HCEC 1CT (cell line): Measurements from ENCODE around the gene ANKMY1.

Experiments
- DNase-seq: peaks from one replicate; pipeline ENCODE4 v3.0.0-alpha.2; 2017

ANKMY1 gene

DNA sequence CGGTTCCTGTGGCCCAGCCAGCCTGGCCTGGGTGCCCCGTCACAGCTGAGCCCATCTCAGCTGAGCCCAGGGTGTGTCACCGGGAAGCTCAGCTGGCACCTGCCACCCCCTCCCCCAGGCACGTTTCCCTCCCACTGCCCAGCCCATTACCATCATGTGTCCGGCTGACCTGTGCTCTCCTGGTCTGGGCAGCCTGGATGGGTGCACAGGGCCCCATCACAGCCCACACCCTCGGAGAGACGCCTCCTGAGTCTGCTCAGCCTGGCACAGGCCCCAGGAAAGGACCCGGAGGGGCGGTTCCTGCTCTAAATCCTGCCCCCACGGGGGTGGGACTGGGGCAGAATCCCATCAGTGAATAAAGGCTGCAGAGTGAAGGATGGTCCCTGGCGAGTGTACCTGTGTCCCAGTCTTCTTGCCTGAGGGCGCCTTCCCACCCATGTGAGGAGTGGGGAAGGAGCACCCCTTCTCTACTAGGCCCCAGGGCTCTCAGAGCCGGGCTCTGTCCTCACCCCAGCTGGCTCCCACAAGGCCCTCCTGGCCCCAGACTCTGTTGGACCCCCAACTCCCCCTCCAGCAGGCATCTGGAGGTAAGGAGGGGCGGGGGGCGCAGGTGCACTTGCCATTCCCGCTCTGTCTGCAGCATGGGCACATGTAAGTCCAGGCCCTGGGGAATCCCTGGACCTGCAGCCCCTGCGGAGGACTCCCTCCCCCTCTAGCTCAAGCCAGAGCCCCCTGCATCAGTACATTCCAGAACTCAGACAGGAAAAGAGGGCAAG is 101.2 kb downstream of the ANKMY1 start:
- no peak for DNase-seq

DNA sequence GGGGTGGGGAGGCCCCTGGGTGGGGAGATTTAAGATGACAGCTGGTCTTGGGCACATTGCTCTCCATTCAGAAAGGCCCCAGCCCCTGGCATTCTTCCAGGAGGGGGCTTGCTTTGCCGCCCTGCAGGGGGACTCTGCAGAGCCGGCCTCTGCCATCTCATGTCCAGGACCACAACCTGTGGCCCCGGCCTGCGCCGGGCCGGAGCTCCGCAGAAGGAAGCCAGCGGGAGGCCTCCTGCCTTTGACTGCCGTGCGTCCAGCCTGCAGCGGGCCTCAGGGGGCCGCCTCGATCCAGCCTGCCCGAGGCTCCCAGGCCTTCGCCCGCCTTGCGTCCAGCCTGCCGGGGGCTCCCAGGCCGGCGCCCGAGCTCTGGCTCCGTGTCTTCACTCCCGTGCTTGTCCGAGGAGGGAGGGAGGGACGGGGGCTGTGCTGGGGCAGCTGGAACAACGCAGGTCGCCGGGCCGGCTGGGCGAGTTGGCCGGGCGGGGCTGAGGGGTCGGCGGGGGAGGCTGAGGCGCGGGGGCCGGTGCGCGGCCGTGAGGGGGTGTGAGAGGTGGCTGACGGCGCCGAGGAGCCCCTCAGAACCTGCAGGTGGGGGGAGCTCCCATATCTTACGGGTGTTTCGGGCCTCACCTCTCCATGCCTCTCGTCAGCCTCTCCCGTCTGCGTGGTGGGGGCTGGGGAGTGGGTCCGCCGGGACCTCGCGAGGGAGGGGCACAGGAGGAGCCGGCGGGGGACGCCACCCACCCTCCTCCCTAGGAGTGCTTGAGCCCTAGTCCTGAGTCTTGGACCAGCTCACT is 101.9 kb downstream of the ANKMY1 start:
- no peak for DNase-seq

DNA sequence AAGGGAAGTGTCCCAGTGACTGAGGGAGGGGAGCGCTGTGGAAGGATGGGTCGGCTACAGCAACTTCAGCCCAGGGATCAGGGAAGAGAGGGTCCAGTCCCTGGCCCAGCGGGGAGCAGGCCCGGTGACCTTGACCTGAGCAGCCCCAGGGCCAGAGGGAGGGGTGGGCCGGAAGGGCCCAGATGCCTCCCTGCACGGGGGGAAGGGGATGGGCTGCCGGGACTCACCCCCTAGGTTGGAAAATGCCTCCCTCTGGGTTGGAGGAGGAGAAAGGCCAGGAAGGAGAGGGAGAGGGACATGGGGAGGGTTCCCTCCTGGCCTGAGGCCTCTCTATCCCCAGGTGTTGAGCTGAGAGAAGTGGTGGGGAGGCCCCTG is 102.5 kb downstream of the ANKMY1 start:
- DNase-seq: no peak

DNA sequence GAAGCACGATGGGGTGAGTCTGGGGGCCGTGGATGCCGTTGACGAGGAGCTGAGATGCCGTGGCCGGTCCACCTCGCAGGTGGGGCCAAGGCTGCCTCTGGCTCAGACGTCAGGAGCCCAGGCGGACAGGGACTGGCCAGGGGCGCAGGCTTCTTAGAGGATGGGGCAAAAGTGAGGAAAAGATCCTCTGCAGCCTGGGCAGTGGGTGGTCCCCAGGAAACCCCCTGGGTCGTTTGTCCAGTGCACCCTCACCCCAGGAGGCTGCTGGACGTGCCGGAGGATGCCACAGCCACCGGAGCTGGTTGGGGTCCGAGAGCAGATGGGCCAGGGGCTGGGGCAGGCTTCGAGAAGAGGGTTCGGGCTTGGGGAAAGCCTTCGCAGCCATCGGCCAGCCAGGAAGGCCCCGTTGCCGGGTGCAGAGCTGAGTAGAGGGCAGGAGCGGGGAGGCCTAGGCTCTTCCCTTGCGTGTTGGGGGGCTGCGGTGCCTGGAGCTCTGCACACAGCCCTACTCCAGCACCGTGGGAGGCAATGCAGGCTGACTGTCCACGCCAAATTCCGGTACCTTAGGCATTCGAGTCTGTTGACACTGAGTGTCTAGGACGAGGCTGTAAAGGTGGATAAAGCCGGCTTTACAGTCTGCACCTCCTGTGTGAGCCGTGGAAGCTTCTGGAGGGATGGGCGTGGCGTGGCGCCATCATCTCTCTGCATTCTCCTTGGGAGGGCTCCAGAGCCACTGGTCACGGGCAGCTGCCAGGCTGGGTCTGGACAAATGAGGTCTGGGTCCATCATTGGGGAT is 103.5 kb downstream of the ANKMY1 start:
- no peak for DNase-seq

DNA sequence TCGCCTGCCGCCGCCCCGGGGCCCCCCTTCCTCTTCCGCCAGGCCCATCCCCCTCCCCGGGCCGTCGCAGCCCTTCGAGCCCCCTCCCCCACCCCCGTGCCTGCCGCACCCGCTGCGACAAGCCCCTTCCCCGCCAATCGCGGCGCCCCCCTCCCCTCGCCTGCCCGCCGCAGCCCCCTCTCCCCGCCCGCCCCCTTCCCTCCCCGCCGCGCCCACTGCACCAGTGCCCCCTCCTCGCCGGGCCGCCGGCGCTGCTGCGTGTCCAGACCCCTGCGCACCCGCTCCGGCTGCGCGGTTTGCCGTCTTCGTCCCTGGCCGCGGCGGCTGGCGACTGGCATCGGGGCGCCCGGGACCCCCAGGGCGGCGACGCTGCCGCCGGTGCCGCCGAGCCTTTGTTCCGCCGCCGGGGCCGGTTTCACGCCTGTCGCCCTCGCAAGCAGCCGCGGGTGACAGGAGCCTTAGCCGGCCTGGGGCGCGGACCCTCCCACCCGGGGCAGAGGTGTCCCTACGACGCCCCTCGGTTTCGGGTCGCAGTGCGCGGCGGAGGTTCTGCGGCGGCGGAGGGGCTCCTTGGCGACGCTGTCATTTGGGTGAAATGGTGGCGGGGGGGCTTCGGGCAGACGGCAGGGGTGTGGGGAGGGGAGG is 104.2 kb downstream of the ANKMY1 start:
- no peak for DNase-seq

DNA sequence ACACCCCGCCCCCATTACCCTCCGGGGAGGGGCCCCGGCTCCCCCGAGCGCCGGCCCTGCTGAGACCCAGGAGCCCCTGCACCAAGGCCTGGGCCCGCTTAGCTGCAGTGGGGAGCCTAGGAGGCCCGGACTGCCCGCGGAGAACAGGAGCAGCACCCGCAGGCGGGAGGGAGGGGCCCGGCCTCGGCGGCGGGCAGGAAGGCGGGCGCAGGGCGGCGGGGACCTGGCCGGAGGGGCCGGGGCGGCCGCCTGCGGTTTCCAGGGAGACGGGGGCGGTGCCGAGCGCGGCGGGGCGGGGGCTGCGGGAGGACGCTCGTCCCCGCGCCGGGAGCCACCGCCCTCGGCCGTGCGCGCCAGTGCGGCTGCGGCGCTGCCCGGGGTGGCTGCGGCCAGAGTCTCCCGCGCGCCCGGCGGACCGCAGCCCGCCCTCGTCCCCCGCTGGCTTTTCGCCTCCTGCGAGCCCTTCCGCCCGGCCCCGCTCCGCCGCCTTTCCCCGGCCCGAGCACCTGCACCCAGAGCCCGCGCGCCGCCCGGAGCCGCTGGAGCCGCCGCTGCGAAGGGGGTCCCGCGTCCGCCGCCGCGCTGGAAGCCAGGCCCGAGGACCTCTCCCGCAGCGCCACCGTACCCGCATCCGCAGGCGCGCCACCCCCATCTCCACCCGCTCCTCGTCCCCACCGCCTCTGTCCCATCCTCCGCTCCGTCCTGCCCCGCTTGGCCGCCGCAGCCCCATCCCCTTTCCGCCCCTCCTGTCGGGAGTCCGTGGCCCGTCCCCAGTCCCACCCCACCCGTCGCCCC is 105.1 kb downstream of the ANKMY1 start:
- DNase-seq: peak; percentile 19

DNA sequence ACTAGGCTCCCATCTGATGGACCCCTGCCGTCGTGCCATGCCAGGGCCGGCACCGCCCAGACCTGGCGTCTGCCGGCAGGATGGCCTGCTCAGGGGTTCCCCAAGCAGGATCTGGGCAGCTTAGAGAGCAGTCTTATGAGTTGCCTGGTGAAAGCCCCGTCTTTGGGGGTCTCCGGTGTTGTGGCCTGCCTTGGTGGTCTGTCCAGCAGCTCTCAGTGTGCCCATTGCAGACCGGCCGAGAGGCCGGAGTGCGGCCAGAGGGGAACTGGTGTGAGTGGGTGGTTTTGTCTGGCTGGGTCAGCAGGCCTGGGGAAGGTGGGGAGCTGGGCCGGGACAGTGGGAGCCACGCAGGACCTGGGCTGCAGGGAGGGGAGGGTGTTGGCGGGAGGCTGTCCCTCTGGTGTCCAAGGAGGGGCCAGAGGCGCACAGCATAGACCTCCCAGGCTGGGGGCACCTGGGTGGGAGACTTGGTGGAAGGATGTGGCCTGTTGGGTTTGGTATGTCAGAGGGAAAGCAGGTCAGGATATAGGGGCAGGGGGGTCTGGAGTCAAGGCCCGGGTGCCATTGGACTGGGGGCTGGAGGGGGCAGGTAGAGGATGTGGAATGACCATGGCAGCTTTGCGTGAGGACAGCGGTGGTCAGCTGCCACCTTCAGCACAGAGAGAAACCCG is 105.9 kb downstream of the ANKMY1 start:
- DNase-seq: no peak

DNA sequence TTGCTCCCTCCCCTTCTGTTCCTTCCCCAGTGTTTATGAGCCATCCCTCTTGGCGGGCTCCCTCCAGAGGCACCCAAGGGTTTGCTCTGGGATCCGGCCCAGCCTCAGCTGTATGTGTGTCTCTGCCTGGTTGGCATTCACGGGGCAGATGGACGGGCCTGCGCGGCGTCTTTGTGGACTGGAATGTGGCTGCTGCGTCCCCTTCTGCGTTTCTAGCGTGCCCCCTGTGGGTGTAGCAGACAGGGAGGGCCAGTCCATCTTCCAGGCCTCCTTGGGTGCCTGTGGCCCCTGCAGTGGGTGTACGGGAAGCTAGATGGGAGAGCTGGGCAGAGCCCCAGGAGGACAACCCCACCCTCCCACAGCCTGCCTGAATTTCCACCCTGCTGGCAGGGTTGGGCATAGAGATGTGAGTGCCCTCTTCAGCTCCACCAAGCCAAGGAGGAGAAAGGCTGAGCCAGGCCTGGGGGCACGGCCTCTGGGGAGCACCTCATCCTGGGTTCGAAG is 106.6 kb downstream of the ANKMY1 start:
- no peak for DNase-seq

DNA sequence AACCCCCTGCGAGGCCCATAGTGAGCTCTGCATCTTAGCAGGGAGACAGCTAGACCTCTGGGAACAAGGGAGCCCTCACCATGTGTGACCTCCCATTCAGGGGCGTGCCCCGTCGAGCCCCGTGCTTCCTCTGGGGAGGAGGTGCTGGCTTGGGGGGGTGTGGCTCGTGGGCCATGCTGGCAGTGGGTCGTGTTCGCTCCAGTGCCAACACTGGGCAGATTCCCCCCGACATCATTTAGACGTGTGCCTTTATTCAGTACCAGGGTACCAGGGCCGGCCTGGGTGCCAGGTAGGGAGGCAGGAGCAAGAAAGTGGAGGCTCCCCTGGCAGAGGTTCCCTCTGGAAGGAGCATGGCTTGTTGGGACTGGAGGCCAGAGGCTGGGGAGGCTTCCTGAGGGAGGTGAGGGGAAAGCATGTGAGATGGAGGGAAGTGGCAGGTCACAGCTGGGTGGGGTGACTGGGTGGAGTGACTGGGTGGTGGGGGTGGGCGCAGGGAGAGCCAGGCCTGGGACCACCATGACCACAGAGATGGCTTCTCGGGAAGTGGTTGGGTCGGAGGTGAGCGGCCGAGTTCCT is 107.2 kb downstream of the ANKMY1 start:
- DNase-seq: no peak

DNA sequence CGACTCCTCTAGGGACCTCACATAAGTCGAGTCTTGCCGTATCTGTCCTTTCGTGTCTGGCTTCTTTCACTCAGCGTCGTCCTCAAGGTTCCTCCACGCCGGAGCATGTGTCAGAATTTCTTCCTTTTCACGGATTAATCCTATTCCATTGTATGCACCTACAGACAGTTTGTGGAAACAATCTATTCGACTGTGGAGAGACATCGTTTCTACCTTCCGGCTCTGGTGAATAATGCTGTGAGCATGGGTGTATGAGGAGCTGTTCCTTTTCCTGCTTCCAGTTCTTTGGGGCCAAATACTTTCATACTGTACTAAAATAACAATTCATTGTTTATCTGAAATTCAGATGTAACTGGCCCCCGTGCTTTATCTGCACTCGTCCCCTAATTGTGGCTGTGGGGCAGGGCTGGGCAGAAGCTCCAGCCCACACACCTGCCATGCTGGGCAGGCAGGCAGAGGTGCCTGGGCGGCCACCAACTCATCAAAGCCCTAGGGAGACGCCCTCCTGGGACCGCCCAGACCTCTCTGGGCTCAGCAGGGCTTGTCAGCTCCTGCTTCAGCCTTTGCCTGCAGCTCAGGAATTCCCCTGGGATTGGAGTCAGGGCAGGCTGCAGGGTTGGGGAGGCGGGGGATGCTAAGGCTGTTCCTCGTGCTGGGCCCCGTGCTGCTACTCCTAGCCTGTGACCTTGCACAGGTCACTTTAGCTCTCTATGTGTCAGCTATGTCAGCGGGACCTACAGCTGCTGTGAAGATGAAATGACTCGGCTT is 107.8 kb downstream of the ANKMY1 start:
- DNase-seq: no peak

DNA sequence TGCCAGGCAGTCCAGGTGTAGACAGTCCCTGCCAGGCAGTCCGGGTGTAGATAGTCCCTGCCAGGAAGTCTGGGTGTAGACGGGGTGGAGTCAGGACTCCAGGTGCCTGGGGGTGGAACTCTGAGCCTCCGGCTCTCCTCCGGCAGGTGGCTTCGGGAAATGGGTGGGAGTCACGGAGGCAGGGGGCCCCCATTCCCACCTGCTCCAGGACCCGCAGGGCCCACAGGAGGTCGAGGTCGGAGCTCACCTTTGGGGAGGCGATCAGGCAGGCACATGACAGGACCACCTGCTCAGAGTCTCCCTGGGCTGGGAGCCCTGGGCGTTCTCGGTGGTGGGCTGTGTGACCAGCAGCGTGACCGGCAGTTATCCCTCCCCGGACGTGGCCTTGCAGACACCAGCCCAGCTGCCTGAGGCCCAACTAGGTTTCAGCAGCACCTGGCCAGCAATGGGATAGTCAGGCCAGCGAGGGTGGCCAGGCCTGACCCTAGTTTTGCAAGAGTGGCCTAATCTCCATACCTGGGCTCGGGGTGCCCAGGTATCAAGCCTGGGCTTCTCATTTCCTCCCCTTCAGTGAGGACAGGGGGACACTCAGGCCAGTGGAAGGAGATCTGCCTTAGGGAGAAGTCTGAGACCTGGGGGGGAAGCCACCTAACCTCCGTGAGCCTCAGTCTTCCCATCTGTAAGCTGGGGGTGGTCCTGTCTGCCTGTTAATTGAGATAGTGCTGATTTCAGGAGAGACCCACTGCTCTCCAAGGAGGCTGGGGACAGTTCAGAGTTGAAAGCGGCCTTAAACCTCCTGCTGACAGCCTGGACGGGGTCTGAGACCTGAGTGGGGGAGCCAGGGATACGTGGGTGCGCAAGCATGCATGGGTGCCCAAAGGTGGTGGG is 109.2 kb downstream of the ANKMY1 start:
- no peak for DNase-seq

DNA sequence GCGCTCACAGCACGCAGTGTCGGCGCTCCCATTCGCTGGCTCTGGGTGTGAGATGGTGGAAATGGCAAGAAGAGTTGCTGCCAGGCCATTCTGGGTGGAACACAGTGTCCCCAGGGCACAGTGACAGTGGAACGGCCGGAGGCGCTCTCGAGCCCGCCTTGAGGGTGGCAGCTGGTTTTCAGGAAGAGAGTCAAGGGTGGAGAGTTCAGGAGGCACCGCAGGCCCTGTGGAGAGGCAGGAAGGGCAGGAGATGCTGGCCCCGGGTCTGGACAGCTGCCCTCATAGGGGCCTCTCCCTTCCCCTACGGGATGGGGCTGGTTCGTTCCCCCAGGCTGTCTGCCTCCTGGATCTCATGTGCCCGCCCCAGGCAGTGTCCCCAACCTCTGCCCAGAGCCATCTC is 109.9 kb downstream of the ANKMY1 start:
- DNase-seq: no peak

DNA sequence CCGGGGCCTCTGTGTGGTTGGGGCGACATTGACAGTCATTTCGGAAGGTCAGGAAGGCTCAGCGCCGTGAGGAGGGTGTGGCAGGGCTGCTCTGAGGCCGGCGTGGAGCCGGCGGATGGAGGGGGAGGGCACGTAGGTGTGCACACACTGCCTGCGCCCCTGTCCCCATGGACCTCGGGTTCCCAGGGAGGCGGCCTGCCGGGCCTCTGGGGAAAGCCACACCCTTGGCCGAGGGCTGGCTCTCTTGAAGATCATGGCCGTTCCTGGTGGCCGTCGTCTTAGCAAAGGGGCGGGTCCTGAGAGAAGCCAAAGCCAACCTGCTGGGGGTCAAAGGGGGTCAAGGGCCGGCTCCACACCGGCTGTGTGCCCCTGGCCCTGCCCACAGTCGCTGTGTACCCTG is 110.5 kb downstream of the ANKMY1 start:
- no peak for DNase-seq

DNA sequence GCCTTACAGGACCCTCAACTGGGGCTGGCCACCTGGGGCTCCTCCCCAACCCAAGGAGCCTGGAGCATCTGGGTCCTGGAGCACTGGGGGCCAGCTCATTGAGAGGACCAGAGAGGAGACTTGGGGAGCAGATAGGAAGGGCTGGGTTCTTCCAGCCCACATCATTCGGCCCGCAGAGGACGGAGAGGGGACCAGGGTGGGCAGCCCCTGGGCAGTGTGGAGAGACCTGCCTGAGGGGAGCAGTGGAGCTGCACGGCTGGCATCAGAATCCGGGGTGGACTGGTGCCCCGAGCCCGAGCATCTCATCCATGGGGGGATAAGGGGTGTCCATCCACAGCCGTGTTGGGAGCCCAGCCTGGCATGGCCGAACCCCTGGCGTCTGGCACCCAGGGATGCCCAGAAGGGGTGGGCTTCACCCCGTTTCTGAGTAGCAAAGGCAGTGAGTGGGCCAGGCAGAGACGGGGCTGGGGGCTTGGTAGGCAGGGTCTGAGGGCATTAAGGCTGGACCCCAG is 111.1 kb downstream of the ANKMY1 start:
- DNase-seq: no peak

DNA sequence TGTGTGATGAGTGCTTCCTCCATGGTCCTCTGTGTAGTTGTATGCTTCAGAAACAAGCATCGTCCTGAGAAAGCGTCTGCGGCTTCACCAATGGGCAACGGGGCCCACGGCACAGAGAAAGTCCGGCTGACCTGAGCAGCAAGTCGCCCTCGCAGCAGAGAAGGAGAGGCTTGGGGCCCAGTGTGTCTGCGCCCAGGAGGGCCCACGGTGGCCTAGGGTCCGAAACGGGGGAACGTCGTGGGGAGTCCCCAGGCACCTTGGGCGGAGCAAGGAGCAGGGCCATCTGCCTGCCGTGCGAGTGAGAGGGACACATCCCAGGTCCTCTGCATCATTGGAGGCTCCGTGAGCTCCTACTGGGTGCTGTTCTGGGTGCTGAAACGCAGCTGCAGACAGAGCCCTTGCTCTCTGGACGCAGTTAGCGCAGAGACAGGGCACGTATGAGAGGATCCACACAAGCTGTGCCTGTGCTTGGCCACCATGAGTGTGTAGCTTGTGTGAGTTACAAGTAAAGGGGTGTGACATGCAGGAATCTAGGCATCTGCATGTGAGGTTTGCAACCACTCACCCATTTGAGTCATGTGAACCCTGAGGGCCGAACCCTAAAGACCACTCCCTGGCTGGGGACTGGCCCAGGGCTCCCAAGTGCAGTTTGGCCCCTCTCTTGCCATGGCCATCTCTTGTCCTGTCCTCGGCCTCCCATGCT is 111.7 kb downstream of the ANKMY1 start:
- no peak for DNase-seq

DNA sequence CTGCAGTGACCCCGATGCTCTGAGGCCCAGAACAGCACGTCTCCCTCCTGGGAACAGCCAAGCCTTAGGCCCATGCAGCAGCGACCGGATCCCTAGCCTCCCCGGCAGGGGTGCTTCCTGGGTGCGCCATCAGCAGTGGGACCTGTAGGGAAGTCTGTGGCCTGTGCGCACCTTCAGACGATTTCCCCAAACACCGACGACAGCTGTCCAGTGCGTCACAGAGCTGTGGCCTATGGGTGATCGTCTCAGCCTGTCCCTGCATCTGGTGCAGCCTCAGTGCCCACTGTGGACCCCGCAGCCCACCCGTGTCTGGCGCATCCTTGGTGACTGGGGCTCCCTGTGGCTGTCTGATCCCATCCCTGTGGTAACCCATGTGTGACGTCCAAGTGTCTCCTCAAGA is 113.3 kb downstream of the ANKMY1 start:
- DNase-seq: no peak

DNA sequence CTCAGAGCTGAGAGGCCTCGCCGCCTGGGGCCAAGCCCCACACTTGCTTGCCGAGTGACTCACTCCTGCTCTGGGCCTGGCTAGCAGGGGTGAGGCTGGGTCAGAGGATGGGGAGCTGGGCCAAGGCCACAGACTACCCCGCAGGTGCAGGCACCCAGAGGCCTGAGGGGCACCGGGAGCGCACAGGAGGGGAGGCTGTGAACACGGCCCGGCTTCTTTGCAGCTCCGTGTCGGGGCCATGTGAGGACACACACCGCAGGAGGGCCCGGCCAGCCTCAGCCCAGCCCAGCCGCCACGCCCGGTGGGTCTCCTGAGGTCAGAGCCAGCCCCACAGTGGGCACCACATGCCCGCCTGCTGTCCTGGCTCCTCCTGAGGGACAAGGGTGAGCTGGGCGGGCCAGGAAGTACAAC is 113.9 kb downstream of the ANKMY1 start:
- peak; percentile 12 for DNase-seq
